GM12878 (cell line): Measurements from ENCODE around the gene CAVIN1. TPM values are rescaled to one million over a fixed set of nuclear protein-coding genes. Genes with fewer than 3 reads are reported as not detected.
A peak's percentile ranks its signal among the peaks of the same experiment; 100 is the strongest.

Experiments used
- ATAC-seq: fragments of 200-7000 bp; cut with Tn5 transposase; 3 replicates; pipeline ENCODE4 v1.9.1; 2020; ENCODE audit warnings: mild to moderate bottlenecking, moderate library complexity
- BruUV-seq: library from RNA; stranded (reverse); fragments of 400-500 nt; replicated peaks from 2 replicates; lab custom pipeline; 2021; lab: Mats Ljungman, UMichigan
- CTCF ChIA-PET: fragments of 300-600 bp; sonication (Branson Sonifier 250); formaldehyde crosslinking; extraction: SDS; loops from one replicate; lab custom pipeline; 2021; ENCODE audit warnings: inconsistent platforms; lab: Yijun Ruan, JAX
- POLR2A ChIA-PET: fragments of 350-600 bp; formaldehyde crosslinking; extraction: SDS; loops from one replicate; lab custom pipeline; 2021; ENCODE audit warnings: inconsistent platforms; lab: Charles Lee
- RAD21 ChIA-PET: fragments of 300-600 bp; sonication (Branson Sonifier 250); formaldehyde crosslinking; loops from one replicate; lab custom pipeline; 2023; ENCODE audit warnings: antibody characterized with exemption; ENCODE audit not compliant: unreplicated experiment; lab: Charles Lee
- SMC1A ChIA-PET: fragments of 300-600 bp; sonication (Branson Sonifier 250); formaldehyde crosslinking; loops from one replicate; lab custom pipeline; 2023; ENCODE audit not compliant: unreplicated experiment, uncharacterized antibody; lab: Charles Lee
- DNase-seq: peaks from one replicate; pipeline ENCODE4 v3.0.0-alpha.2; 2011; ENCODE audit warnings: low read depth, low spot score
- FAIRE-seq: peaks from 3 replicates; lab custom pipeline; 2011; peaks lifted over from hg19 to GRCh38; lab: Jason Lieb, UNC
- H2AFZ ChIP-seq: 2 replicates; pipeline ENCODE4 v1.6.0; 2011; ENCODE audit warnings: low read depth, low read length, control low read depth; ENCODE audit not compliant: control insufficient read depth
- H3K27ac ChIP-seq: 2 replicates; pipeline ENCODE4 v1.5.1; 2011; ENCODE audit warnings: control low read depth; ENCODE audit not compliant: control insufficient read depth, insufficient read depth
- H3K27me3 ChIP-seq, 2 experiments: replicated peaks in 1 of 2; 2 replicates each; pipeline versions ENCODE4 v1.6.0 to v1.6.1; 2011; ENCODE audit warnings: low read length in 1 of 2; ENCODE audit not compliant: control insufficient read depth in 2 of 2, insufficient read depth in 2 of 2
- H3K36me3 ChIP-seq, 2 experiments: 2 replicates each; pipeline ENCODE4 v1.5.1; 2011; ENCODE audit warnings: low read length in 1 of 2; ENCODE audit not compliant: control insufficient read depth in 2 of 2, insufficient read depth in 2 of 2
- H3K4me1 ChIP-seq: 2 replicates; pipeline ENCODE4 v1.6.1; 2011; ENCODE audit warnings: mild to moderate bottlenecking, low read length, moderate library complexity, mixed read lengths; ENCODE audit not compliant: control insufficient read depth, insufficient read depth
- H3K4me2 ChIP-seq: 2 replicates; pipeline ENCODE4 v1.6.0; 2011; ENCODE audit warnings: control low read depth; ENCODE audit not compliant: control insufficient read depth, insufficient read depth
- H3K4me3 ChIP-seq: fragments of 200-600 bp; sonication (generic); 2 replicates; pipeline ENCODE4 v1.5.1; 2016
- H3K79me2 ChIP-seq: 2 replicates; pipeline ENCODE4 v1.6.0; 2011; ENCODE audit warnings: low read length; ENCODE audit not compliant: control insufficient read depth, insufficient read depth
- H3K9ac ChIP-seq: 2 replicates; pipeline ENCODE4 v1.8.0; 2011; ENCODE audit warnings: low read length, control low read depth, mixed read lengths; ENCODE audit not compliant: control insufficient read depth, insufficient read depth
- H3K9me3 ChIP-seq: replicated peaks from 3 replicates; pipeline ENCODE4 v1.5.1; 2011; ENCODE audit warnings: mild to moderate bottlenecking, low read length; ENCODE audit not compliant: control insufficient read depth, insufficient read depth
- H4K20me1 ChIP-seq: 2 replicates; pipeline ENCODE4 v1.6.0; 2011; ENCODE audit not compliant: control insufficient read depth, insufficient read depth
- BACH1 ChIP-seq: fragments of 450-650 bp; IDR thresholded peaks from 2 replicates; pipeline ENCODE4 v1.6.1; 2017; ENCODE audit warnings: mild to moderate bottlenecking, borderline replicate concordance
- CREB1 ChIP-seq: IDR thresholded peaks from 2 replicates; pipeline ENCODE4 v1.6.1; 2012; ENCODE audit warnings: low read depth, mild to moderate bottlenecking, inconsistent platforms
- EED ChIP-seq: sonication (generic); IDR thresholded peaks from 2 replicates; pipeline ENCODE4 v1.6.1; 2016; ENCODE audit warnings: antibody characterized with exemption, low read depth
- GATAD2B ChIP-seq: fragments of 450-650 bp; conservative IDR thresholded peaks from 2 replicates; pipeline ENCODE4 v1.6.1; 2017; ENCODE audit warnings: low read depth, mild to moderate bottlenecking, moderate library complexity
- HCFC1 ChIP-seq: fragments of 150-350 bp; IDR thresholded peaks from 2 replicates; pipeline ENCODE4 v1.6.1; 2014; ENCODE audit warnings: low read length
- IRF4 ChIP-seq: IDR thresholded peaks from 2 replicates; pipeline ENCODE4 v1.6.1; 2011; ENCODE audit warnings: low read depth, low read length
- NBN ChIP-seq: fragments of 450-650 bp; IDR thresholded peaks from 2 replicates; pipeline ENCODE4 v1.6.1; 2016
- NR2F1 ChIP-seq: fragments of 450-650 bp; conservative IDR thresholded peaks from 2 replicates; pipeline ENCODE4 v1.6.1; 2017; ENCODE audit warnings: mild to moderate bottlenecking
- PAX8 ChIP-seq: fragments of 450-650 bp; IDR thresholded peaks from 2 replicates; pipeline ENCODE4 v1.6.1; 2017; ENCODE audit warnings: mild to moderate bottlenecking, moderate library complexity
- PML ChIP-seq: IDR thresholded peaks from 2 replicates; pipeline ENCODE4 v1.6.1; 2012; ENCODE audit warnings: low read length, inconsistent platforms
- POU2F2 ChIP-seq: IDR thresholded peaks from 3 replicates; pipeline ENCODE4 v1.6.1; 2011; ENCODE audit warnings: low read depth, mild to moderate bottlenecking, low read length, borderline replicate concordance
- SRF ChIP-seq, 2 experiments: IDR thresholded peaks; 2 replicates each; pipeline ENCODE4 v1.6.1; 2011; ENCODE audit warnings: low read depth in 2 of 2, low read length in 2 of 2, mild to moderate bottlenecking in 1 of 2, moderate library complexity in 1 of 2
- TBL1XR1 ChIP-seq: IDR thresholded peaks from 2 replicates; pipeline ENCODE4 v1.6.1; 2012; ENCODE audit warnings: low read depth, low read length, improper control_type of control experiment
- WGBS: methylation state at CpG from one replicate; pipeline ENCODE4 v1.1.6; 2016; ENCODE audit warnings: low lambda C conversion rate; ENCODE audit not compliant: insufficient replicate concordance, insufficient coverage; ENCODE audit errors: missing lambda C conversion rate; 5-methylcytosine and 5-hydroxymethylcytosine counted together
- in situ Hi-C: fragments of 300-500 bp; cut with MboI; formaldehyde crosslinking; loops from 9 replicates; pipeline ENCODE4 v1.14.3; 2018; ENCODE audit warnings: mixed read lengths
- intact Hi-C: fragments of 100-400 bp; cut with micrococcal nuclease; formaldehyde crosslinking; loops from one replicate; pipeline ENCODE4 v1.14.2; 2022; ENCODE audit not compliant: unreplicated experiment
- polyA plus RNA-seq, 11 experiments: library from polyadenylated mRNA; depleted of rRNA in 4 of 11; unstranded in 6 of 11; stranded (reverse) in 5 of 11; fragments of >200 nt; fragmentation: Nextera tagmentation in 4 of 11; fragmentation: Illumina TruSeq in 1 of 11; extraction: Ambion mirVana in 4 of 11; extraction: Trizol in 1 of 11; gene quantifications; 1 replicate in 1 of 11; 2 replicates in 10 of 11; pipeline versions ENCODE4 v1.2.1 to v1.2.3, GENCODE V29; 2011 to 2016; ENCODE audit warnings: inconsistent platforms in 2 of 11, missing spikeins in 2 of 11, low read depth in 1 of 11
- total RNA-seq, 4 experiments: library from RNA; depleted of rRNA in 3 of 4; stranded (reverse); fragments of >200 nt in 3 of 4; fragmentation: Illumina TruSeq in 1 of 4; extraction: Trizol in 1 of 4; gene quantifications; 2 replicates each; pipeline versions ENCODE4 v1.2.1 to v1.2.3, GENCODE V29; 2013 to 2021
- TF ChIP-seq, protein P1 (sequence below): fragments of 450-650 bp; IDR thresholded peaks from 2 replicates; pipeline ENCODE4 v1.6.1; 2014; ENCODE audit warnings: mild to moderate bottlenecking
- TF ChIP-seq, protein P2 (sequence below): fragments of 150-350 bp; IDR thresholded peaks from 2 replicates; pipeline ENCODE4 v1.6.1; 2016; ENCODE audit warnings: low read depth, low read length
- TF ChIP-seq, protein P3 (sequence below): fragments of 450-650 bp; IDR thresholded peaks from 2 replicates; pipeline ENCODE4 v1.6.1; 2017; ENCODE audit warnings: borderline replicate concordance
- TF ChIP-seq, protein P4 (sequence below): fragments of 450-650 bp; IDR thresholded peaks from 2 replicates; pipeline ENCODE4 v1.6.1; 2017; ENCODE audit warnings: mild to moderate bottlenecking, low read depth, inconsistent platforms; ENCODE audit not compliant: poor library complexity, severe bottlenecking

Gene CAVIN1
- total and polyA plus RNA-seq, 10 of the 15 experiments (the other 5 are each of a cell fraction or from before 2014, with no cell fraction given), result 0.03 to 1.1 (median 0.37) TPM

DNA sequence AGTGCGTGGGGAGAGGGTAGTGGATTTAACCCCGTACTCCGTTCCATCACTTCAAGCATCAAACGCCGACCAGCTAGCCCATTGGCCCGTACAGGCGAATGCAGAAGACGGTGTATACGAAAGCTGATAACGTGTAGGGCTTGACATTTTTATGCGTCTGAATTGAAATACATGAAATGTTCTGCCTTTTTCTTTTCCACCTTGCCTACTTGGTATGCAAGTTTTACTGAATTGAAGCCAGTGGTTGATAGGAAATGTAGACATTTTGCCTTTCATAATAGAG, 34.0 kb downstream of the CAVIN1 start:
- intact Hi-C loops, result loop anchor here (5.0 kb wide), 2 partner anchors 52 to 67 kb away; no protein-coding TSS in a partner anchor
- Histone ChIP-seq H3K27ac (peak overlapping the region; percentile 97), H3K4me1 (peaks cover 22% of the 10 kb centered on the region), H3K27me3 (no peaks in the 10 kb centered on the region), H4K20me1 (no peaks in the 10 kb centered on the region), H3K4me2 (peak overlapping the region; percentile 98), H3K4me3 (peak overlapping the region; percentile 75), H2AFZ (peak overlapping the region; percentile 96), H3K79me2 (peaks cover 39% of the 10 kb centered on the region), H3K36me3 (no peaks in the 10 kb centered on the region), H3K9ac (peak overlapping the region; percentile 87)
- in situ Hi-C loops, result no loop called here
- SMC1A ChIA-PET, result interaction anchor here (0.6 to 22.3 kb wide), 15 partner anchors 10 to 363 kb away, joined by 3 to 528 read pairs (median 8); no protein-coding TSS in a partner anchor
- peak; percentile 52 for ATAC-seq
- RAD21 ChIA-PET, result interaction anchor here (0.6 to 3.4 kb wide), 16 partner anchors 10 to 167 kb away, joined by 3 to 23 read pairs (median 5); no protein-coding TSS in a partner anchor
- FAIRE-seq, result no peak
- POLR2A ChIA-PET, result interaction anchor here (0.9 to 3.6 kb wide), 20 partner anchors 10 to 701 kb away, joined by 3 to 29 read pairs (median 6); partner anchors contain the start of genes DHX58, NAGLU and STAT5A
- BruUV-seq, result TSS peak; percentile 96
- DNase-seq, result no peak
- WGBS, result 1% methylated on average over 11 of the region's 11 CpGs
- CTCF ChIA-PET, result interaction anchor here (0.5 to 7.0 kb wide), 16 partner anchors 10 to 189 kb away, joined by 3 to 52 read pairs (median 6); partner anchors contain the start of genes NAGLU and PSMC3IP
- TF ChIP-seq TBL1XR1 (no peak), NBN (no peak), GATAD2B (no peak), CREB1 (no peak), EED (no peak), SRF (IDR thresholded peaks at IDR 0.05; ENCODE audit: low read depth in 2 of 2, low read length in 2 of 2) (no peak), HCFC1 (no peak), POU2F2 (no peak), NR2F1 (no peak), PAX8 (no peak), PML (no peak), BACH1 (0 out of 2 replicates have a peak, but pooled peaks have one; percentile 5), IRF4 (peak; percentile 79; the same call in 1 of the 2 replicates)
- TF ChIP-seq, protein P1, sequence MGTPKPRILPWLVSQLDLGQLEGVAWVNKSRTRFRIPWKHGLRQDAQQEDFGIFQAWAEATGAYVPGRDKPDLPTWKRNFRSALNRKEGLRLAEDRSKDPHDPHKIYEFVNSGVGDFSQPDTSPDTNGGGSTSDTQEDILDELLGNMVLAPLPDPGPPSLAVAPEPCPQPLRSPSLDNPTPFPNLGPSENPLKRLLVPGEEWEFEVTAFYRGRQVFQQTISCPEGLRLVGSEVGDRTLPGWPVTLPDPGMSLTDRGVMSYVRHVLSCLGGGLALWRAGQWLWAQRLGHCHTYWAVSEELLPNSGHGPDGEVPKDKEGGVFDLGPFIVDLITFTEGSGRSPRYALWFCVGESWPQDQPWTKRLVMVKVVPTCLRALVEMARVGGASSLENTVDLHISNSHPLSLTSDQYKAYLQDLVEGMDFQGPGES, result no peak
- TF ChIP-seq, protein P2, sequence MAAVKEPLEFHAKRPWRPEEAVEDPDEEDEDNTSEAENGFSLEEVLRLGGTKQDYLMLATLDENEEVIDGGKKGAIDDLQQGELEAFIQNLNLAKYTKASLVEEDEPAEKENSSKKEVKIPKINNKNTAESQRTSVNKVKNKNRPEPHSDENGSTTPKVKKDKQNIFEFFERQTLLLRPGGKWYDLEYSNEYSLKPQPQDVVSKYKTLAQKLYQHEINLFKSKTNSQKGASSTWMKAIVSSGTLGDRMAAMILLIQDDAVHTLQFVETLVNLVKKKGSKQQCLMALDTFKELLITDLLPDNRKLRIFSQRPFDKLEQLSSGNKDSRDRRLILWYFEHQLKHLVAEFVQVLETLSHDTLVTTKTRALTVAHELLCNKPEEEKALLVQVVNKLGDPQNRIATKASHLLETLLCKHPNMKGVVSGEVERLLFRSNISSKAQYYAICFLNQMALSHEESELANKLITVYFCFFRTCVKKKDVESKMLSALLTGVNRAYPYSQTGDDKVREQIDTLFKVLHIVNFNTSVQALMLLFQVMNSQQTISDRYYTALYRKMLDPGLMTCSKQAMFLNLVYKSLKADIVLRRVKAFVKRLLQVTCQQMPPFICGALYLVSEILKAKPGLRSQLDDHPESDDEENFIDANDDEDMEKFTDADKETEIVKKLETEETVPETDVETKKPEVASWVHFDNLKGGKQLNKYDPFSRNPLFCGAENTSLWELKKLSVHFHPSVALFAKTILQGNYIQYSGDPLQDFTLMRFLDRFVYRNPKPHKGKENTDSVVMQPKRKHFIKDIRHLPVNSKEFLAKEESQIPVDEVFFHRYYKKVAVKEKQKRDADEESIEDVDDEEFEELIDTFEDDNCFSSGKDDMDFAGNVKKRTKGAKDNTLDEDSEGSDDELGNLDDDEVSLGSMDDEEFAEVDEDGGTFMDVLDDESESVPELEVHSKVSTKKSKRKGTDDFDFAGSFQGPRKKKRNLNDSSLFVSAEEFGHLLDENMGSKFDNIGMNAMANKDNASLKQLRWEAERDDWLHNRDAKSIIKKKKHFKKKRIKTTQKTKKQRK, result no peak
- TF ChIP-seq, protein P3, sequence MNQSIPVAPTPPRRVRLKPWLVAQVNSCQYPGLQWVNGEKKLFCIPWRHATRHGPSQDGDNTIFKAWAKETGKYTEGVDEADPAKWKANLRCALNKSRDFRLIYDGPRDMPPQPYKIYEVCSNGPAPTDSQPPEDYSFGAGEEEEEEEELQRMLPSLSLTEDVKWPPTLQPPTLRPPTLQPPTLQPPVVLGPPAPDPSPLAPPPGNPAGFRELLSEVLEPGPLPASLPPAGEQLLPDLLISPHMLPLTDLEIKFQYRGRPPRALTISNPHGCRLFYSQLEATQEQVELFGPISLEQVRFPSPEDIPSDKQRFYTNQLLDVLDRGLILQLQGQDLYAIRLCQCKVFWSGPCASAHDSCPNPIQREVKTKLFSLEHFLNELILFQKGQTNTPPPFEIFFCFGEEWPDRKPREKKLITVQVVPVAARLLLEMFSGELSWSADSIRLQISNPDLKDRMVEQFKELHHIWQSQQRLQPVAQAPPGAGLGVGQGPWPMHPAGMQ, result no peak
- TF ChIP-seq, protein P4, sequence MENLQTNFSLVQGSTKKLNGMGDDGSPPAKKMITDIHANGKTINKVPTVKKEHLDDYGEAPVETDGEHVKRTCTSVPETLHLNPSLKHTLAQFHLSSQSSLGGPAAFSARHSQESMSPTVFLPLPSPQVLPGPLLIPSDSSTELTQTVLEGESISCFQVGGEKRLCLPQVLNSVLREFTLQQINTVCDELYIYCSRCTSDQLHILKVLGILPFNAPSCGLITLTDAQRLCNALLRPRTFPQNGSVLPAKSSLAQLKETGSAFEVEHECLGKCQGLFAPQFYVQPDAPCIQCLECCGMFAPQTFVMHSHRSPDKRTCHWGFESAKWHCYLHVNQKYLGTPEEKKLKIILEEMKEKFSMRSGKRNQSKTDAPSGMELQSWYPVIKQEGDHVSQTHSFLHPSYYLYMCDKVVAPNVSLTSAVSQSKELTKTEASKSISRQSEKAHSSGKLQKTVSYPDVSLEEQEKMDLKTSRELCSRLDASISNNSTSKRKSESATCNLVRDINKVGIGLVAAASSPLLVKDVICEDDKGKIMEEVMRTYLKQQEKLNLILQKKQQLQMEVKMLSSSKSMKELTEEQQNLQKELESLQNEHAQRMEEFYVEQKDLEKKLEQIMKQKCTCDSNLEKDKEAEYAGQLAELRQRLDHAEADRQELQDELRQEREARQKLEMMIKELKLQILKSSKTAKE, result no peak
- TF ChIP-seq, all 136 proteins: peak for 2
- no peaks in the 10 kb centered on the region for H3K9me3 ChIP-seq
